Mesendoderm (in vitro differentiated cells): Measurements from ENCODE around the gene SCG2.

ENCODE experiments used
- DNase-seq: peaks from one replicate; pipeline ENCODE4 v3.0.0; 2013
- H2AK5ac ChIP-seq: 2 replicates; pipeline ENCODE4 v1.6.1; 2013; ENCODE audit warnings: low read length, inconsistent platforms
- H2BK120ac ChIP-seq: 2 replicates; pipeline ENCODE4 v1.6.1; 2013; ENCODE audit warnings: low read depth, mild to moderate bottlenecking, low read length, moderate library complexity, mixed read lengths
- H2BK15ac ChIP-seq: replicated peaks from 2 replicates; pipeline ENCODE4 v1.6.1; 2013; ENCODE audit warnings: low read depth, mild to moderate bottlenecking, moderate library complexity
- H2BK5ac ChIP-seq: 2 replicates; pipeline ENCODE4 v1.6.1; 2013; ENCODE audit warnings: low read length, inconsistent platforms
- H3K18ac ChIP-seq: 2 replicates; pipeline ENCODE4 v1.6.1; 2013; ENCODE audit warnings: mild to moderate bottlenecking, low read length, mixed read lengths
- H3K23ac ChIP-seq: one replicate; pipeline ENCODE4 v1.6.1; 2013; ENCODE audit warnings: low read length
- H3K27ac ChIP-seq: 2 replicates; pipeline ENCODE4 v1.5.1; 2013; ENCODE audit warnings: low read depth, mild to moderate bottlenecking, inconsistent platforms, low read length, moderate library complexity
- H3K27me3 ChIP-seq: 2 replicates; pipeline ENCODE4 v1.6.1; 2013; ENCODE audit warnings: low read length, control low read depth, mild to moderate bottlenecking, inconsistent platforms; ENCODE audit not compliant: insufficient read depth, poor library complexity
- H3K36me3 ChIP-seq: 2 replicates; pipeline ENCODE4 v1.6.1; 2013; ENCODE audit warnings: low read length, inconsistent platforms; ENCODE audit not compliant: control insufficient read depth, insufficient read depth
- H3K4ac ChIP-seq: one replicate; pipeline ENCODE4 v1.6.1; 2013; ENCODE audit warnings: low read depth, mild to moderate bottlenecking, low read length, moderate library complexity
- H3K4me1 ChIP-seq: 2 replicates; pipeline ENCODE4 v1.6.1; 2013; ENCODE audit warnings: low read depth, low read length, inconsistent platforms; ENCODE audit not compliant: control insufficient read depth
- H3K4me2 ChIP-seq: 2 replicates; pipeline ENCODE4 v1.6.1; 2013; ENCODE audit warnings: low read length
- H3K4me3 ChIP-seq: 2 replicates; pipeline ENCODE4 v1.5.1; 2013; ENCODE audit warnings: mild to moderate bottlenecking, low read length
- H3K56ac ChIP-seq: one replicate; pipeline ENCODE4 v1.6.1; 2013; ENCODE audit warnings: low read length
- H3K79me1 ChIP-seq: 2 replicates; pipeline ENCODE4 v1.6.1; 2013; ENCODE audit warnings: low read length, inconsistent platforms
- H3K79me2 ChIP-seq: 2 replicates; pipeline ENCODE4 v1.6.1; 2013; ENCODE audit warnings: mild to moderate bottlenecking, low read length; ENCODE audit not compliant: control insufficient read depth, insufficient read depth
- H3K9ac ChIP-seq: 2 replicates; pipeline ENCODE4 v1.6.1; 2013; ENCODE audit warnings: low read length, inconsistent platforms
- H4K5ac ChIP-seq: one replicate; pipeline ENCODE4 v1.6.1; 2013; ENCODE audit warnings: low read length
- H4K8ac ChIP-seq: one replicate; pipeline ENCODE4 v1.6.1; 2013; ENCODE audit warnings: low read depth, mild to moderate bottlenecking, control low read depth, low read length, moderate library complexity
- WGBS: extraction: QIAGEN DNeasy Blood & Tissue Kit; methylation state at CpG from one replicate; pipeline ENCODE4 v1.1.7; 2013; ENCODE audit warnings: low lambda C conversion rate, missing lambda C conversion rate; ENCODE audit not compliant: insufficient coverage; ENCODE audit errors: extremely low coverage; 5-methylcytosine and 5-hydroxymethylcytosine counted together

Gene SCG2

GRCh38 chr2:223585666-223586065 lies 16.5 kb downstream of the SCG2 start:
- H4K5ac ChIP-seq, result no peak overlapping the region
- H3K4me2 ChIP-seq, result no peak overlapping the region
- H3K9ac ChIP-seq, result no peak overlapping the region
- no peak overlapping the region for H2BK5ac ChIP-seq
- no peak overlapping the region for H3K4ac ChIP-seq
- H2BK15ac ChIP-seq, result no peak overlapping the region
- H3K4me3 ChIP-seq, result no peak overlapping the region
- no peak overlapping the region for H2BK120ac ChIP-seq
- no peaks in the 10 kb centered on the region for H3K27me3 ChIP-seq
- no peaks in the 10 kb centered on the region for H3K4me1 ChIP-seq
- H3K79me1 ChIP-seq, result no peaks in the 10 kb centered on the region
- H3K79me2 ChIP-seq, result no peaks in the 10 kb centered on the region
- H3K36me3 ChIP-seq, result no peaks in the 10 kb centered on the region
- no peak overlapping the region for H2AK5ac ChIP-seq
- H4K8ac ChIP-seq, result no peak overlapping the region
- H3K27ac ChIP-seq, result no peak overlapping the region
- H3K56ac ChIP-seq, result no peak overlapping the region
- WGBS, result no CpG with 5 or more reads among the region's 4 CpGs
- no peak overlapping the region for H3K23ac ChIP-seq
- H3K18ac ChIP-seq, result no peak overlapping the region
- no peak for DNase-seq

DNA sequence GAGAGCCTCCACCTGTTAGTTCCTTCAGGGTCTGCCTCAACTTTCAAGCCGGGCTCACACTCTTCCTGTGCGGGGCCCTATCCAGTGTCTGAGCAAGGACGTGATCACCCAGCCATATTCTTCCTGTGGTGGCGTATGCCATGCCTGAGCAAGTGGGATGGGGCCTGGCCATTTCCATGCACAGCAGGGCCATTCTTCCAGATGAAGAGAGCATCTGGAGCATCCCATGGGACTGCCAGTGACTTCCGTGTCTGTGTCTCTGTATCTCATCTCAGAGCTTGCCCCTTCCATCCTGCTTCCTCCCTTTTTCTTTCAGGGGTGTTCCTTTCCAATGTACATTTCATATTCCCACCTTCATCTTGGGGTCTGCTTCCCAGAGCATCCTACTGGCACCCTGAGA lies 20.2 kb downstream of the SCG2 start:
- Histone ChIP-seq H3K27ac (no peak overlapping the region), H3K4me2 (no peak overlapping the region), H3K79me2 (no peaks in the 10 kb centered on the region), H3K4me1 (no peaks in the 10 kb centered on the region), H4K8ac (no peak overlapping the region), H3K56ac (no peak overlapping the region), H3K4ac (no peak overlapping the region), H3K79me1 (no peaks in the 10 kb centered on the region), H2BK120ac (no peak overlapping the region), H3K18ac (no peak overlapping the region), H4K5ac (no peak overlapping the region), H2AK5ac (no peak overlapping the region), H3K27me3 (no peaks in the 10 kb centered on the region), H2BK15ac (no peak overlapping the region), H2BK5ac (no peak overlapping the region), H3K4me3 (no peak overlapping the region), H3K36me3 (no peaks in the 10 kb centered on the region), H3K9ac (no peak overlapping the region), H3K23ac (no peak overlapping the region)
- no peak for DNase-seq
- WGBS, result no CpG with 5 or more reads among the region's 5 CpGs

DNA sequence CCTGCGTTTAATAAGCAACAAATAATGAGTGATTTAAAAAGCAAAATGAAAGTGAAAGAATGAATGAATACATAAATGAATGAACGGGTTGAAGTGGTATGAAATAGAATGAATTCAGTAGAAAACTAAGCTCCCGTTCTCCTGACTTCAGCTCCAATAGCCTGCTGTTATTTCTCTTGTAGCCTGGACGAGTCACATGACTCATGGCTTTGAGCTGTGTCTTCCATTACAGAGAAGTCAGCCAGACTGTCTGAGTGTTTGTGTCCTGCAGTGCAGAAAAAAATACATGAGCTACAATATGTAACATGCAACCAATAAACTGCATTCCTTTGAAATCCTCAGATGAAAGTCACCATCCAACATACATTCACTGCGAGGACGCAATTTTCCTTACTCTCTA lies 21.2 kb downstream of the SCG2 start:
- no peak overlapping the region for H3K27ac ChIP-seq
- no peak overlapping the region for H3K4ac ChIP-seq
- H2BK120ac ChIP-seq, result no peak overlapping the region
- WGBS, result 100% methylated on average over 1 of the region's 6 CpGs
- no peaks in the 10 kb centered on the region for H3K79me2 ChIP-seq
- DNase-seq, result no peak
- no peaks in the 10 kb centered on the region for H3K36me3 ChIP-seq
- H3K23ac ChIP-seq, result no peak overlapping the region
- H3K4me2 ChIP-seq, result no peak overlapping the region
- H3K56ac ChIP-seq, result no peak overlapping the region
- no peak overlapping the region for H2BK15ac ChIP-seq
- H3K18ac ChIP-seq, result no peak overlapping the region
- H4K8ac ChIP-seq, result no peak overlapping the region
- H4K5ac ChIP-seq, result no peak overlapping the region
- no peak overlapping the region for H2AK5ac ChIP-seq
- no peaks in the 10 kb centered on the region for H3K4me1 ChIP-seq
- no peak overlapping the region for H2BK5ac ChIP-seq
- H3K79me1 ChIP-seq, result no peaks in the 10 kb centered on the region
- no peak overlapping the region for H3K9ac ChIP-seq
- H3K4me3 ChIP-seq, result no peak overlapping the region
- H3K27me3 ChIP-seq, result no peaks in the 10 kb centered on the region

DNA sequence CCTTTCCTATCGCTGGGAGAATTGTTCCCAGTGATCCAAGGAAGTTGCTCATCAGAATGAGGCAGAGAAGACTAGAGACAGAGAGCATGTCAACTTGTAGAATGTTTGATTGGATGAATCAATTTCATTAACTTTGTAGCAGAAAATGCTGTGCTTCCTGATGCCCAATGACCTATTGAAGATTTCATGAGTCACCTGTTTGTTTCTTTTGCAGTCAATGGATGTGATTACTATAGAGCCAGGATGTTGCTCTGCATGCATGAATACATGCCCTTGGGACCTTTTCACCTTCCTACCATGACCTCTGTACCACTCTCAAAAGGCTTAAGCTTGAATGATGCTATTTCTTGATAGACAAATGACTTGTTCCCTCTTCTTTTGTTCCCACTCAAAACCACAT lies 23.3 kb downstream of the SCG2 start:
- Histone ChIP-seq H2BK5ac (no peak overlapping the region), H3K4me2 (no peak overlapping the region), H3K18ac (no peak overlapping the region), H3K79me2 (no peaks in the 10 kb centered on the region), H3K27me3 (no peaks in the 10 kb centered on the region), H3K79me1 (no peaks in the 10 kb centered on the region), H4K5ac (no peak overlapping the region), H3K4me3 (no peak overlapping the region), H2AK5ac (no peak overlapping the region), H4K8ac (no peak overlapping the region), H3K4ac (no peak overlapping the region), H3K4me1 (no peaks in the 10 kb centered on the region), H2BK15ac (no peak overlapping the region), H2BK120ac (no peak overlapping the region), H3K23ac (no peak overlapping the region), H3K27ac (no peak overlapping the region), H3K36me3 (no peaks in the 10 kb centered on the region), H3K9ac (no peak overlapping the region), H3K56ac (no peak overlapping the region)
- DNase-seq, result no peak
- no CpG with 5 or more reads among the region's 1 CpG for WGBS

DNA sequence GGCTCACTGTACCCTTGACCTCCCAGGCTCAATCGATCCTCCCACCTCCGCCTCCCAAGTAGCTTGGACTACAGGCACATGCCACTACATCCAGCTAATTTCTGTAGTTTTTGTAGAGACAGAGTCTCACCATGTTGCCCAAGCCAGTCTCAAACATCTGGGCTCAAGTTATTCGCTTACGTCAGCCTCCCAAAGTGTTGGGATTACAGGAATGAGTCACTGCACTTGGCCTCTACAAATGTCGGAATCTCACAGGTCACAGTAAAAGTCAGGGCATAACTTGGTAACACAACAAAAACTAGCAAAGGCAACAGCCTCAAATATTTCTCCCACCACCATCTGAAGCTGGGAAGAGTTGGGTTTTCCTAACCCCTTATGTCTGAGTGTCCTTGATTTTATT lies 25.3 kb downstream of the SCG2 start:
- no peak overlapping the region for H3K27ac ChIP-seq
- WGBS, result no CpG with 5 or more reads among the region's 5 CpGs
- no peaks in the 10 kb centered on the region for H3K36me3 ChIP-seq
- no peak overlapping the region for H3K4me3 ChIP-seq
- H3K4me2 ChIP-seq, result no peak overlapping the region
- H4K8ac ChIP-seq, result no peak overlapping the region
- no peak overlapping the region for H2BK120ac ChIP-seq
- no peak overlapping the region for H3K4ac ChIP-seq
- H3K79me1 ChIP-seq, result no peaks in the 10 kb centered on the region
- no peak overlapping the region for H2BK15ac ChIP-seq
- no peaks in the 10 kb centered on the region for H3K79me2 ChIP-seq
- no peak overlapping the region for H2BK5ac ChIP-seq
- peak; percentile 71 for DNase-seq
- H3K23ac ChIP-seq, result no peak overlapping the region
- no peaks in the 10 kb centered on the region for H3K27me3 ChIP-seq
- no peaks in the 10 kb centered on the region for H3K4me1 ChIP-seq
- H2AK5ac ChIP-seq, result no peak overlapping the region
- H3K56ac ChIP-seq, result no peak overlapping the region
- no peak overlapping the region for H3K9ac ChIP-seq
- no peak overlapping the region for H3K18ac ChIP-seq
- no peak overlapping the region for H4K5ac ChIP-seq

GRCh38 chr2:223570784-223571183 lies 31.4 kb downstream of the SCG2 start:
- no peaks in the 10 kb centered on the region for H3K36me3 ChIP-seq
- H2BK120ac ChIP-seq, result no peak overlapping the region
- no peak overlapping the region for H3K4me3 ChIP-seq
- no peaks in the 10 kb centered on the region for H3K27me3 ChIP-seq
- H2BK5ac ChIP-seq, result no peak overlapping the region
- H3K4ac ChIP-seq, result no peak overlapping the region
- H3K18ac ChIP-seq, result no peak overlapping the region
- no peak overlapping the region for H3K9ac ChIP-seq
- H3K27ac ChIP-seq, result no peak overlapping the region
- no peak overlapping the region for H3K56ac ChIP-seq
- no CpG with 5 or more reads among the region's 2 CpGs for WGBS
- H4K5ac ChIP-seq, result no peak overlapping the region
- no peak overlapping the region for H2BK15ac ChIP-seq
- H3K4me2 ChIP-seq, result no peak overlapping the region
- H3K79me2 ChIP-seq, result no peaks in the 10 kb centered on the region
- no peak overlapping the region for H2AK5ac ChIP-seq
- H3K79me1 ChIP-seq, result no peaks in the 10 kb centered on the region
- H3K4me1 ChIP-seq, result no peaks in the 10 kb centered on the region
- no peak overlapping the region for H4K8ac ChIP-seq
- DNase-seq, result no peak
- H3K23ac ChIP-seq, result no peak overlapping the region
